Measurements from ENCODE around the gene CST7. TPM values are rescaled to one million over a fixed set of nuclear protein-coding genes. Genes with fewer than 3 reads are reported as not detected.

CST7 gene
- total RNA-seq, 1 experiment from 2014 or later = not detected

DNA sequence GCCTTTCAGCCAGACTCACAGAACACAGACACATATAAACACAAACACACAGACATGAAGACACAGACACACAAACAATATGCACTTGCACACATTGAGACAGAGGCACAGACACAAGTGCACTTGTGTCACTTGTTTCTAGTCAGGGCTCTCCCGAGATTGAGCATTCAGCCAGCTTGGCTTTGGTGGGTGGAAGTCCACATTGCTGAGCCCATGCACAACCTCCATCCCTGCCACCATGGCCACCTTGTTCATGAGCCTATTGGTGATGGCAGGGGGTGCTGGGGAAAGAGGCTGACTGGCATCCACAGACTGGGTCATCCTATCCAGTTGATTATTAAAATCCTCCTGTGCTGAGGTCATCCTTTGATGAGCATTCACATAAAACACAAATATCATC, 11.5 kb upstream of the CST7 start:
- H3K4me3 ChIP-seq (ENCODE audit: low read depth in 2 of 2, low read length in 2 of 2) = no peak overlapping the region
- H3K9me3 ChIP-seq (ENCODE audit: control insufficient read depth, insufficient read depth, low read depth, low read length) = no peaks in the 10 kb centered on the region
- DNase-seq (ENCODE audit: low read depth, low spot score) (no peak), ATAC-seq (no peak)
- H3K36me3 ChIP-seq (ENCODE audit: control insufficient read depth, insufficient read depth, low read length) = no peaks in the 10 kb centered on the region
- no peak overlapping the region for H3K27ac ChIP-seq (ENCODE audit: low read length)
- intact Hi-C loops (cut with micrococcal nuclease; ENCODE audit: unreplicated experiment) (no loop called here), in situ Hi-C loops (cut with HindIII; ENCODE audit: low pct_unique_long_range_greater_than_20kb, low sequenced_read_pairs) (no loop called here)
- ChIA-PET POLR2A (no interaction called here), CTCF (no interaction called here)
- no peaks in the 10 kb centered on the region for H3K4me1 ChIP-seq (ENCODE audit: control insufficient read depth, insufficient read depth, low read length)
- no peaks in the 10 kb centered on the region for H3K27me3 ChIP-seq (ENCODE audit: control insufficient read depth, insufficient read depth, low read length)
- TF ChIP-seq TCF7L2 (IDR thresholded peaks at IDR 0.05; ENCODE audit: low read depth, low read length) = no peak
- no peak for TF ChIP-seq SIN3A (IDR thresholded peaks at IDR 0.05; ENCODE audit: borderline replicate concordance, insufficient read depth, low read depth, low read length)
- TF ChIP-seq, protein P1, sequence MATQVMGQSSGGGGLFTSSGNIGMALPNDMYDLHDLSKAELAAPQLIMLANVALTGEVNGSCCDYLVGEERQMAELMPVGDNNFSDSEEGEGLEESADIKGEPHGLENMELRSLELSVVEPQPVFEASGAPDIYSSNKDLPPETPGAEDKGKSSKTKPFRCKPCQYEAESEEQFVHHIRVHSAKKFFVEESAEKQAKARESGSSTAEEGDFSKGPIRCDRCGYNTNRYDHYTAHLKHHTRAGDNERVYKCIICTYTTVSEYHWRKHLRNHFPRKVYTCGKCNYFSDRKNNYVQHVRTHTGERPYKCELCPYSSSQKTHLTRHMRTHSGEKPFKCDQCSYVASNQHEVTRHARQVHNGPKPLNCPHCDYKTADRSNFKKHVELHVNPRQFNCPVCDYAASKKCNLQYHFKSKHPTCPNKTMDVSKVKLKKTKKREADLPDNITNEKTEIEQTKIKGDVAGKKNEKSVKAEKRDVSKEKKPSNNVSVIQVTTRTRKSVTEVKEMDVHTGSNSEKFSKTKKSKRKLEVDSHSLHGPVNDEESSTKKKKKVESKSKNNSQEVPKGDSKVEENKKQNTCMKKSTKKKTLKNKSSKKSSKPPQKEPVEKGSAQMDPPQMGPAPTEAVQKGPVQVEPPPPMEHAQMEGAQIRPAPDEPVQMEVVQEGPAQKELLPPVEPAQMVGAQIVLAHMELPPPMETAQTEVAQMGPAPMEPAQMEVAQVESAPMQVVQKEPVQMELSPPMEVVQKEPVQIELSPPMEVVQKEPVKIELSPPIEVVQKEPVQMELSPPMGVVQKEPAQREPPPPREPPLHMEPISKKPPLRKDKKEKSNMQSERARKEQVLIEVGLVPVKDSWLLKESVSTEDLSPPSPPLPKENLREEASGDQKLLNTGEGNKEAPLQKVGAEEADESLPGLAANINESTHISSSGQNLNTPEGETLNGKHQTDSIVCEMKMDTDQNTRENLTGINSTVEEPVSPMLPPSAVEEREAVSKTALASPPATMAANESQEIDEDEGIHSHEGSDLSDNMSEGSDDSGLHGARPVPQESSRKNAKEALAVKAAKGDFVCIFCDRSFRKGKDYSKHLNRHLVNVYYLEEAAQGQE (IDR thresholded peaks at IDR 0.05; ENCODE audit: insufficient read depth in 1 of 2, low read depth in 2 of 2, low read length in 1 of 2) = no peak
- TF ChIP-seq, protein P2, sequence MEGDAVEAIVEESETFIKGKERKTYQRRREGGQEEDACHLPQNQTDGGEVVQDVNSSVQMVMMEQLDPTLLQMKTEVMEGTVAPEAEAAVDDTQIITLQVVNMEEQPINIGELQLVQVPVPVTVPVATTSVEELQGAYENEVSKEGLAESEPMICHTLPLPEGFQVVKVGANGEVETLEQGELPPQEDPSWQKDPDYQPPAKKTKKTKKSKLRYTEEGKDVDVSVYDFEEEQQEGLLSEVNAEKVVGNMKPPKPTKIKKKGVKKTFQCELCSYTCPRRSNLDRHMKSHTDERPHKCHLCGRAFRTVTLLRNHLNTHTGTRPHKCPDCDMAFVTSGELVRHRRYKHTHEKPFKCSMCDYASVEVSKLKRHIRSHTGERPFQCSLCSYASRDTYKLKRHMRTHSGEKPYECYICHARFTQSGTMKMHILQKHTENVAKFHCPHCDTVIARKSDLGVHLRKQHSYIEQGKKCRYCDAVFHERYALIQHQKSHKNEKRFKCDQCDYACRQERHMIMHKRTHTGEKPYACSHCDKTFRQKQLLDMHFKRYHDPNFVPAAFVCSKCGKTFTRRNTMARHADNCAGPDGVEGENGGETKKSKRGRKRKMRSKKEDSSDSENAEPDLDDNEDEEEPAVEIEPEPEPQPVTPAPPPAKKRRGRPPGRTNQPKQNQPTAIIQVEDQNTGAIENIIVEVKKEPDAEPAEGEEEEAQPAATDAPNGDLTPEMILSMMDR (IDR thresholded peaks at IDR 0.05) = no peak
- no peak for TF ChIP-seq POLR2AphosphoS5 (IDR thresholded peaks at IDR 0.05; ENCODE audit: low read depth, low read length)
- BruUV-seq (replicated peaks) = no TSS peak

DNA sequence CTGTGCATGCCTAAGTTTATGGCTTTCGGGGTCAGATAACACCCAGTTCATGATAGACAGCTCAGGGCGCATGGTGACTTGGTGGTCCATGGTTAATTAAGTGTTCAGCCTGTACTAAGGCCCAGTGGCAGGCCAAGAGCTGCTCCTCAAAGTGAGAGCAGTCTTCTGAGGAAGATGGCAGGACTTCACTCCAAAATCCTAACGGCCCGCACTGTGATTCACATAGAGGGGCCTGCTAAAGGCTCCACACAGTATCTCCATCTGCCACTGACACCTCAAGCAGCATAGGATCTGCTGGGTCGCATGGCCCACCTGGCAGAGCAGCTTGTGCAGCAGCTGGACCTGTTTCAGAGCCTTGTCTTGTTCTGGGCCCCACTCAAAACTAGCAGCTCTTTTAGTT, 10.6 kb upstream of the CST7 start:
- CTCF ChIA-PET = no interaction called here

More for the DNA sequence above, 10.6 kb upstream of the CST7 start:
- H3K27me3 ChIP-seq (ENCODE audit: control insufficient read depth, insufficient read depth, low read length) = no peaks in the 10 kb centered on the region
- POLR2A ChIA-PET = no interaction called here
- no peaks in the 10 kb centered on the region for H3K9me3 ChIP-seq (ENCODE audit: control insufficient read depth, insufficient read depth, low read depth, low read length)
- TF ChIP-seq, protein P2 (IDR thresholded peaks at IDR 0.05) = no peak
- TF ChIP-seq, protein P1 (IDR thresholded peaks at IDR 0.05; ENCODE audit: insufficient read depth in 1 of 2, low read depth in 2 of 2, low read length in 1 of 2) = no peak
- TF ChIP-seq TCF7L2 (IDR thresholded peaks at IDR 0.05; ENCODE audit: low read depth, low read length) (no peak), POLR2AphosphoS5 (IDR thresholded peaks at IDR 0.05; ENCODE audit: low read depth, low read length) (no peak), SIN3A (IDR thresholded peaks at IDR 0.05; ENCODE audit: borderline replicate concordance, insufficient read depth, low read depth, low read length) (no peak)
- no peaks in the 10 kb centered on the region for H3K4me1 ChIP-seq (ENCODE audit: control insufficient read depth, insufficient read depth, low read length)
- ATAC-seq (no peak), DNase-seq (ENCODE audit: low read depth, low spot score) (no peak)
- in situ Hi-C loops (cut with HindIII; ENCODE audit: low pct_unique_long_range_greater_than_20kb, low sequenced_read_pairs) (no loop called here), intact Hi-C loops (cut with micrococcal nuclease; ENCODE audit: unreplicated experiment) (no loop called here)
- no peaks in the 10 kb centered on the region for H3K36me3 ChIP-seq (ENCODE audit: control insufficient read depth, insufficient read depth, low read length)
- no peak overlapping the region for H3K4me3 ChIP-seq (ENCODE audit: low read depth in 2 of 2, low read length in 2 of 2)
- no TSS peak for BruUV-seq (replicated peaks)
- H3K27ac ChIP-seq (ENCODE audit: low read length) = no peak overlapping the region
